SHP77 (cell line): ENCODE measurements around the gene PDZD11.
"Not testable (repeated sequence)": the region's sequence is repeated elsewhere in the genome, so short reads cannot be mapped to it uniquely, and the experiment has no call there.

Source experiments
- DNase-seq, 2 experiments: peaks; one replicate each; lab custom pipeline; 2025; lab: John Stamatoyannopoulos, UW

The PDZD11 gene

DNA sequence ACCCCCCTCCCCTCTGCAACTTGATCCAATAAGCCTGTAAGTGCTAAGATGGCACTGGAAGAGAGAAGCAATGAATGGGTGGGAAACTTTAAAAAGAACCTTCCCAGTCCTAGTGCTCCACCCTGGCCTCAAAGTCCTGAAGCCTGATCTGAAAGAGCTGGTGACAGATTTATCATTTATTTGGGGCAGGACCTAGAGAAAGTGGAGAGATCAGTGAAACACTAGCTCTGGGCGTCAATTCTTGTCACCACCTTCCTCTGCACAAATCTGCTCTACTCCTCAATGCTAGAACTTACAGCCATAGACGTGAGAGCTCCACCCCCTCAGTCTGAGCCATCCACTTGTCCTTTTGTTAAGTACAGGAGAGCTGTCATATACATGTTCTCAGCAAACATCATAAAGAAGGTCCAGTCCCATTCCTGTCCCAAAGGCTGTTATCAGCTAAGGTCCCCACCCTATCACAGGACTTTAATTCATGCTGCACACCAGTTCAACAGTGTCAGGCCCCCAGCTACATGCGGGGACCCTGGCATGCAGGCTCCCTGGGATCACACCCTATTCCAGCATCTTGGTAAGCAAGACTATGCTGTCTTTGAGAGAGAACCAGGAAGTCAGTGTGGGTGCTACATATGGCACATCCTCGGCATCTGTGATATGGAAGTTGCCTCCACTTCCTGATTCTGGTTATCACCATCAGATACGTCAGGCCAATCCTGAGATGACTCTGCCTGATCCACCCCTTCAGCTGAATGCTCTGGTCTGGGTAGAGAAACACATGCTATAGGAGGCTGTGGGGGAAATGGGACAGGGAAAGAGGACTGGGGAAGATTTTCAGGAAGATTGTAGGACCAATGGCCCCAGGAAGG lies 32.1 kb downstream of the PDZD11 start:
- no peak for DNase-seq

GRCh38 chrX:70255452-70255851 lies 34.3 kb downstream of the PDZD11 start:
- no peak for DNase-seq

- no peak for DNase-seq
These were observed 34.8 kb downstream of the PDZD11 start for GRCh38 chrX:70254909-70255308.

GRCh38 chrX:70254063-70254400 lies 35.7 kb downstream of the PDZD11 start:
- no peak for DNase-seq

GRCh38 chrX:70253377-70254062 lies 36.2 kb downstream of the PDZD11 start:
- DNase-seq = no peak

DNA sequence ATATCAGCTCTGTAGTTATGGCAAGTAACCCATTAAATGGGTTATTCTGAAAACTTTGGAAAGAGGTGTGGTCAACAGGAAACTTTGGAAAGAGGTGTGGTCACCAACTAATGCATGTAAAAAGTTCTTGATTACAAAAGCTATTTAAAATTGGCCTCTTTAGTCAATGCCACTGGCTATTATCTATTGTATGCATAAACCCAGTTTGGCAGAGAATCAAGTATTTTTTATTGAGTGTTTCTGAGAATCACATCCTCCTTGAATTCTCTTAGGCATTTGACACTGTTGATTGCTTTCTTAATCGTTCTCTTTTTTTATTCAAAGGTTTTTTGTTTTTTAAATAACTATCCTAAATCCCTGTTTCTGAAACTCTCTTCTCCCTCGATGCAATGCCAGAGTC lies 37.2 kb downstream of the PDZD11 start:
- DNase-seq = no peak

GRCh38 chrX:70247252-70247651 lies 42.5 kb downstream of the PDZD11 start:
- no peak for DNase-seq

- no peak for DNase-seq
These were observed 44.8 kb downstream of the PDZD11 start for GRCh38 chrX:70244881-70245280.

GRCh38 chrX:70243601-70244000 lies 46.1 kb downstream of the PDZD11 start:
- DNase-seq = not testable (repeated sequence)

- no peak for DNase-seq
These were observed 48.2 kb downstream of the PDZD11 start for GRCh38 chrX:70241501-70241900.

DNA sequence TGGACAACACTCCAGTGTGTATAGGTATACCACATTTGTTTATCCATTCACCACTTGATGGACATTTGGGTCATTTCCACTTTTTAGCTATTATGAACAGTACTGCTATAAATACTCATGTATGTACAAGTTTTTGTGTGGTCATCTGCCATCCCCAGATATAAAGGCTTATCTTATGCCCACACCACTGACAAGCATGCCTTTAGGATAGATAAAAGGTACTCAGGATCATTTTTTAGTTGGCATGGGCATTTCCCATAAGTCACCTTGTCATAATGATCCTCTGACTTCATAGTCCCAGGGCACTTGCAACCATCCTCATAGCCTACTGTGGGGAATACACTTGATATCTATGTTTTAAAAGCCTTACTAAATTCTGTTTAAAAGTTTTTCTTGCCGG lies 49.0 kb downstream of the PDZD11 start:
- DNase-seq = no peak
